PC-3 (cell line): ENCODE measurements around the gene TENM4. TPM values are rescaled to one million over a fixed set of nuclear protein-coding genes. Genes with fewer than 3 reads are reported as not detected.

Experiments used
- ATAC-seq: fragments of 200-7000 bp; cut with Tn5 transposase; 2 replicates; pipeline ENCODE4 v1.9.1; 2020; ENCODE audit warnings: mild to moderate bottlenecking, moderate library complexity
- BruUV-seq: library from RNA; stranded (reverse); fragments of 400-500 nt; replicated peaks from 2 replicates; lab custom pipeline; 2021; lab: Mats Ljungman, UMichigan
- CTCF ChIA-PET: fragments of 300-600 bp; sonication (Branson Sonifier 250); formaldehyde crosslinking; loops from one replicate; lab custom pipeline; 2022; ENCODE audit warnings: antibody characterized with exemption; lab: Charles Lee
- POLR2A ChIA-PET: fragments of 300-600 bp; sonication (Branson Sonifier 250); formaldehyde crosslinking; loops from one replicate; lab custom pipeline; 2022; ENCODE audit warnings: antibody characterized with exemption; ENCODE audit not compliant: unreplicated experiment; lab: Charles Lee
- DNase-seq: peaks from one replicate; pipeline ENCODE4 v3.0.0-alpha.2; 2015
- H2AFZ ChIP-seq: fragments of 300-600 bp; sonication (generic); 2 replicates; pipeline ENCODE4 v1.6.0; 2016; ENCODE audit warnings: antibody characterized with exemption, low read length
- H3F3A ChIP-seq: fragments of 300-600 bp; sonication (generic); one replicate; pipeline ENCODE4 v1.6.0; 2017; ENCODE audit warnings: antibody characterized with exemption, low read length, control low read depth, mild to moderate bottlenecking; ENCODE audit not compliant: unreplicated experiment
- H3K27ac ChIP-seq: fragments of 300-600 bp; sonication (generic); 2 replicates; pipeline ENCODE4 v1.5.1; 2016; ENCODE audit warnings: mild to moderate bottlenecking, low read length
- H3K27me3 ChIP-seq: fragments of 300-600 bp; sonication (generic); 2 replicates; pipeline ENCODE4 v1.6.1; 2016; ENCODE audit warnings: low read length, mixed read lengths
- H3K36me3 ChIP-seq: fragments of 300-600 bp; sonication (generic); 2 replicates; pipeline ENCODE4 v1.6.1; 2016; ENCODE audit warnings: low read depth, mixed run types, low read length, mixed read lengths
- H3K4me1 ChIP-seq: fragments of 300-600 bp; sonication (generic); 2 replicates; pipeline ENCODE4 v1.5.1; 2016; ENCODE audit warnings: low read length; ENCODE audit not compliant: insufficient read depth
- H3K4me2 ChIP-seq: fragments of 300-600 bp; sonication (generic); 2 replicates; pipeline ENCODE4 v1.6.0; 2016; ENCODE audit warnings: low read length
- H3K4me3 ChIP-seq: fragments of 300-600 bp; sonication (generic); 2 replicates; pipeline ENCODE4 v1.5.1; 2016; ENCODE audit warnings: mild to moderate bottlenecking, low read length, mixed read lengths
- H3K79me2 ChIP-seq: fragments of 300-600 bp; sonication (generic); 2 replicates; pipeline ENCODE4 v1.6.1; 2017; ENCODE audit warnings: low read length, mixed read lengths
- H3K9ac ChIP-seq: fragments of 300-600 bp; sonication (generic); 2 replicates; pipeline ENCODE4 v1.6.0; 2016; ENCODE audit warnings: mild to moderate bottlenecking, low read length
- H3K9me2 ChIP-seq: fragments of 300-600 bp; sonication (generic); replicated peaks from 2 replicates; pipeline ENCODE4 v1.6.1; 2016; ENCODE audit warnings: mixed run types, low read length, mixed read lengths
- H3K9me3 ChIP-seq: fragments of 300-600 bp; sonication (generic); 2 replicates; pipeline ENCODE4 v1.6.1; 2016; ENCODE audit warnings: low read length, mixed read lengths
- H4K20me1 ChIP-seq: fragments of 300-600 bp; sonication (generic); 2 replicates; pipeline ENCODE4 v1.6.1; 2016; ENCODE audit warnings: low read length, mixed read lengths
- EZH2 ChIP-seq: fragments of 300-600 bp; sonication (generic); IDR thresholded peaks from one replicate; pipeline ENCODE4 v1.6.1; 2017; ENCODE audit warnings: antibody characterized with exemption, mild to moderate bottlenecking, low read length; ENCODE audit not compliant: unreplicated experiment
- EZH2phosphoT487 ChIP-seq: fragments of 300-600 bp; sonication (generic); IDR thresholded peaks from 2 replicates; pipeline ENCODE4 v1.6.1; 2018; ENCODE audit warnings: mild to moderate bottlenecking, antibody characterized with exemption, low read length, borderline replicate concordance
- intact Hi-C: fragments of 100-400 bp; cut with micrococcal nuclease; formaldehyde crosslinking; loops from 2 replicates; pipeline ENCODE4 v1.9.0; 2023
- total RNA-seq: library from RNA; depleted of rRNA; stranded (reverse); fragments of >200 nt; gene quantifications from 2 replicates; pipeline ENCODE4 v1.2.3, GENCODE V29; 2014
- TF ChIP-seq, protein P1 (sequence below): fragments of 300-600 bp; sonication (generic); conservative IDR thresholded peaks from 2 replicates; pipeline ENCODE4 v1.5.1; 2017; ENCODE audit warnings: antibody characterized with exemption, low read depth, mild to moderate bottlenecking, low read length

Gene TENM4
- total RNA-seq, 1 experiment from 2014 or later, result 19.7 TPM

DNA sequence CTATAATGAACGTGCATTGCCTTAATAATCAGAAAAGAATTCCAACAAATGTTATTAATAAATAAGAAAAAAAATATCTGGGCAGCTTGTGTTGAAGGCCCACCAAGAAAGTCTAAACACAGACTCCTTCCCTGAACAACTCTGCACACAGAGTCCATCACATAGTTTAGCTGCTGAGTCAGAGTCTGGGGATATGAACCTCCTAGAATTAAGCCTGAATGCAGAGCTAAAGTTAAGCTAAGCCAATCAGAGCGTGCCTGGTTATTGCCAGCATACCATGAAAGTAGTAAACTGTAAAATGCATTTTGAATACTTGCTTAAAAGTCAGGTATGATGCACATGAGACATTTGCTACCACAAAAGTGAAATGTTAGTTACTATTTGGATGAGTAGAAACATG lies 25.6 kb upstream of the TENM4 start:
- ChIA-PET CTCF (no interaction called here), POLR2A (no interaction called here)
- Histone ChIP-seq H3K9me3 (no peaks in the 10 kb centered on the region), H3K4me1 (no peaks in the 10 kb centered on the region), H3K4me3 (no peak overlapping the region), H3K27me3 (peaks cover 51% of the 10 kb centered on the region; the same call in 1 of the 2 replicates), H3K4me2 (no peak overlapping the region), H3K27ac (no peak overlapping the region), H4K20me1 (no peaks in the 10 kb centered on the region), H2AFZ (no peak overlapping the region), H3F3A (no peaks in the 10 kb centered on the region), H3K9me2 (no peaks in the 10 kb centered on the region), H3K36me3 (no peaks in the 10 kb centered on the region), H3K9ac (no peak overlapping the region), H3K79me2 (no peaks in the 10 kb centered on the region)
- intact Hi-C loops, result no loop called here
- DNase-seq (peak; percentile 30), ATAC-seq (no peak)
- TF ChIP-seq EZH2phosphoT487 (no peak), EZH2 (no peak)
- TF ChIP-seq, protein P1, sequence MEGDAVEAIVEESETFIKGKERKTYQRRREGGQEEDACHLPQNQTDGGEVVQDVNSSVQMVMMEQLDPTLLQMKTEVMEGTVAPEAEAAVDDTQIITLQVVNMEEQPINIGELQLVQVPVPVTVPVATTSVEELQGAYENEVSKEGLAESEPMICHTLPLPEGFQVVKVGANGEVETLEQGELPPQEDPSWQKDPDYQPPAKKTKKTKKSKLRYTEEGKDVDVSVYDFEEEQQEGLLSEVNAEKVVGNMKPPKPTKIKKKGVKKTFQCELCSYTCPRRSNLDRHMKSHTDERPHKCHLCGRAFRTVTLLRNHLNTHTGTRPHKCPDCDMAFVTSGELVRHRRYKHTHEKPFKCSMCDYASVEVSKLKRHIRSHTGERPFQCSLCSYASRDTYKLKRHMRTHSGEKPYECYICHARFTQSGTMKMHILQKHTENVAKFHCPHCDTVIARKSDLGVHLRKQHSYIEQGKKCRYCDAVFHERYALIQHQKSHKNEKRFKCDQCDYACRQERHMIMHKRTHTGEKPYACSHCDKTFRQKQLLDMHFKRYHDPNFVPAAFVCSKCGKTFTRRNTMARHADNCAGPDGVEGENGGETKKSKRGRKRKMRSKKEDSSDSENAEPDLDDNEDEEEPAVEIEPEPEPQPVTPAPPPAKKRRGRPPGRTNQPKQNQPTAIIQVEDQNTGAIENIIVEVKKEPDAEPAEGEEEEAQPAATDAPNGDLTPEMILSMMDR, result no peak
- BruUV-seq, result no TSS peak

DNA sequence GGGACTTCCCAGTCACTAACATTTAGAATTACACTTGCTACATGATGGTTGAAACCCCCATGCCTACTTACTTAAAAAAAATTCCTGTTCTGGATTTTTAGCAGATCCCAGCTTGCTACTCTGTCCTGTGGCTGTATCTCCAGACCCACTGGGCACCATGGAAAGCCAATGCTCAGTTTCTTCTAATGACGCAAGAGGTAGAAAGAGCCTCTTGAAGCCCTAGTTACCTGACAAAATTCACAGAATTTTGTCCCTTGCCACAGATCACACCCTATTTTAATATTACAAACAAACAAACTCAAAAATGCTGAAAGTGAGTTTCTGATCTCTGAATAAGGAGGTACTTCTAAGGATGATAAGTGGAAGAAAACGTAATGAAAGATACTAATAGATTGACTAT lies 24.3 kb upstream of the TENM4 start:
- H3K9me2 ChIP-seq, result no peaks in the 10 kb centered on the region
- no peak overlapping the region for H3K4me3 ChIP-seq
- BruUV-seq, result no TSS peak
- TF ChIP-seq EZH2phosphoT487 (no peak), EZH2 (no peak)
- TF ChIP-seq, protein P1, result no peak
- no peaks in the 10 kb centered on the region for H4K20me1 ChIP-seq
- H3K4me1 ChIP-seq, result no peaks in the 10 kb centered on the region
- no peaks in the 10 kb centered on the region for H3K36me3 ChIP-seq
- H2AFZ ChIP-seq, result no peak overlapping the region
- no peaks in the 10 kb centered on the region for H3F3A ChIP-seq
- no peak overlapping the region for H3K9ac ChIP-seq
- H3K79me2 ChIP-seq, result no peaks in the 10 kb centered on the region
- CTCF ChIA-PET, result no interaction called here
- H3K27me3 ChIP-seq, result peaks cover 41% of the 10 kb centered on the region; the same call in 1 of the 2 replicates
- intact Hi-C loops, result no loop called here
- H3K9me3 ChIP-seq, result no peaks in the 10 kb centered on the region
- H3K4me2 ChIP-seq, result no peak overlapping the region
- POLR2A ChIA-PET, result no interaction called here
- H3K27ac ChIP-seq, result no peak overlapping the region
- ATAC-seq (no peak), DNase-seq (no peak)

DNA sequence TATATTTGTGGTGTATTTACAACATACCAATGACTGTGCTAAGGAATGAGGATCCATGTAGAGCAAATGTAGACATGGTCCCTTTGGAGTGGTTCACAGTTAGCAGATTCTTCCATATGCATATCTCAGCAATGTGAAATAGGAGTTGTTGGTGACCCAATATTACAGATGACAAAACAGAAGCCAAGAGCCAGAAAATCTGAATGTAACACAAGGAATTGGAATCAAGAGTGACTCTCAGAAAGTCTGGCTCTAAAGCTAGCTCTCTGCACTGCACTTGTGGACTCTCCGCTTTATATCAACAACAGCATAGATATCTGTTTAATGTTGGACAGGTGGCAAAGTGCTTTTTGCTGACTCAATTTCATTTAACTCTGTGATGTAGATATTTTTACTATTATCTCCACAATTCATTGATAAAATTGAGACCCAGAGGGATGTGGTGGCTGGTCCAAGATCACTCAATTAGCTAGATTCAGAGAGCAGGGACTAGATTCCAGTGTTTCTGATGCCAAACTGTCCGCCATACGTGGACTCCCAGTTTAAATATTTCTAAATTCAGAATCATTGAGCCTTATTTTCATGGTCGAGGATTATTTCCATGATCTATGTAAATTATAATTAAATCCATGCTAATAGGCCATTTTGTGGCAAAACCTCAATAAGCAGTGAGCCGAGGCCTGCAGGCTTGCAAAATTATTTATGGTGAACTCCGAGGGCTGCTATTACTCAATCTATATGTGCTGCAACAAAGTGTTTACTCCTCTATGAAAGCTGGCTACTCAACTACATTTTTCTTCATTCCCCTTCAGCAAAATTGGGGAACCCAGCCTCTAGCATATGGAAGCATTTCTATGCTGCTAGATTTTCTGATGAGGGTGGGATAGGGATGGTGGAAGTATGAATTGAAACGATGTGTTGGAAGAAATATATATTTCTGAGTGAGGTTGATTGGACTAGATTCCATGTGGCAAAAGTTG lies 21.1 kb upstream of the TENM4 start:
- Histone ChIP-seq H3K4me3 (no peak overlapping the region), H3K9ac (no peak overlapping the region), H3K27me3 (peaks cover 32% of the 10 kb centered on the region; the same call in 1 of the 2 replicates), H3K4me1 (no peaks in the 10 kb centered on the region), H3K4me2 (no peak overlapping the region), H3K9me2 (no peaks in the 10 kb centered on the region), H3K27ac (no peak overlapping the region), H3F3A (no peaks in the 10 kb centered on the region), H3K9me3 (no peaks in the 10 kb centered on the region), H4K20me1 (no peaks in the 10 kb centered on the region), H3K36me3 (no peaks in the 10 kb centered on the region), H2AFZ (no peak overlapping the region), H3K79me2 (no peaks in the 10 kb centered on the region)
- ATAC-seq, result no peak
- no TSS peak for BruUV-seq
- DNase-seq, result no peak
- CTCF ChIA-PET, result no interaction called here
- intact Hi-C loops, result no loop called here
- POLR2A ChIA-PET, result no interaction called here
- no peak for TF ChIP-seq EZH2
- TF ChIP-seq, protein P1, result no peak
